Fibroblast of mammary gland (primary cell): ENCODE results near the gene CD46.

Source experiments
- DNase-seq: peaks from one replicate; pipeline ENCODE4 v3.0.0-alpha.2; 2010; ENCODE audit warnings: low read depth
- H3K4me3 ChIP-seq: 2 replicates; pipeline ENCODE4 v1.5.1; 2011; ENCODE audit warnings: low read depth, mild to moderate bottlenecking, low read length, moderate library complexity; ENCODE audit not compliant: control insufficient read depth
- CTCF ChIP-seq: conservative IDR thresholded peaks from 2 replicates; pipeline ENCODE4 v1.5.1; 2011; ENCODE audit warnings: low read depth, low read length, inconsistent platforms; ENCODE audit not compliant: control insufficient read depth, insufficient read depth

Gene CD46

DNA sequence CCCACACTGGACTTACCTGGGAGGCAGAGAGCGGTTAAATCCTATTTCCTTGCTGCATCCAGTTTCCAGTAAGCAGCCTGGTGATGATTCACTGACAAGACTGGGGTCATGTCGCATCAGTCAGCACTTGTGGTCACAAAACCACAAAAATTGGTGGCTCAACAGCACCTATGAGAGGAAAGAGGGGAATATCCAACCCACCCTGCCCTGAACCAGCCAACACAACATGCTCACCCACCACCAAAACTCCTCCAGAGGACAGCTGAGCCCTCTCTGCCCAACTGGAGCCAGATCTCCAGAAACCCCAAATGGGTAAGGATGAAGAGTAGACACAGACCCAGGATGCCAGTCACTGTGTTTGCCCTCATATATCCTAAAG lies 64.0 kb downstream of the CD46 start:
- peak; percentile 79 for DNase-seq
- TF ChIP-seq CTCF = no peak
- H3K4me3 ChIP-seq = no peak overlapping the region

DNA sequence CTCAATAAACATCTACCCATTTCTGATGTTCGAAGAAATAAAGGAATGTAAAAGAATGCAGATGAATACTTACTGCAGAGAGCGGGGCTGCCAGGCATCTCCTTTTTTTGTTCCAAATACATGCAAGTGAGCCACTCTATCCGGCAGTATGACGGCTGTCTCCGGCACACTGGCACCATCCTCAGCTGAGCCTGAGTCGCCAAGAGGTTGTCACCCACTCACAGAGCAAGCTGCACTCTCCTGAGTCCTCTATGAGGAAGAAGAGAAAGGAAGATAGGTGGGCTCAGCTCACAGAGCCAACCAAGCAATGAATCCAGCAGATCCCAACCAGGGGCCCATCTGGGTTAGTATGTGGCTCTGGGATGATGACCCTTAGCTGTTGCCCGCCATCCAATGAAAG lies 65.3 kb downstream of the CD46 start:
- no peak for TF ChIP-seq CTCF
- H3K4me3 ChIP-seq = no peak overlapping the region
- no peak for DNase-seq

DNA sequence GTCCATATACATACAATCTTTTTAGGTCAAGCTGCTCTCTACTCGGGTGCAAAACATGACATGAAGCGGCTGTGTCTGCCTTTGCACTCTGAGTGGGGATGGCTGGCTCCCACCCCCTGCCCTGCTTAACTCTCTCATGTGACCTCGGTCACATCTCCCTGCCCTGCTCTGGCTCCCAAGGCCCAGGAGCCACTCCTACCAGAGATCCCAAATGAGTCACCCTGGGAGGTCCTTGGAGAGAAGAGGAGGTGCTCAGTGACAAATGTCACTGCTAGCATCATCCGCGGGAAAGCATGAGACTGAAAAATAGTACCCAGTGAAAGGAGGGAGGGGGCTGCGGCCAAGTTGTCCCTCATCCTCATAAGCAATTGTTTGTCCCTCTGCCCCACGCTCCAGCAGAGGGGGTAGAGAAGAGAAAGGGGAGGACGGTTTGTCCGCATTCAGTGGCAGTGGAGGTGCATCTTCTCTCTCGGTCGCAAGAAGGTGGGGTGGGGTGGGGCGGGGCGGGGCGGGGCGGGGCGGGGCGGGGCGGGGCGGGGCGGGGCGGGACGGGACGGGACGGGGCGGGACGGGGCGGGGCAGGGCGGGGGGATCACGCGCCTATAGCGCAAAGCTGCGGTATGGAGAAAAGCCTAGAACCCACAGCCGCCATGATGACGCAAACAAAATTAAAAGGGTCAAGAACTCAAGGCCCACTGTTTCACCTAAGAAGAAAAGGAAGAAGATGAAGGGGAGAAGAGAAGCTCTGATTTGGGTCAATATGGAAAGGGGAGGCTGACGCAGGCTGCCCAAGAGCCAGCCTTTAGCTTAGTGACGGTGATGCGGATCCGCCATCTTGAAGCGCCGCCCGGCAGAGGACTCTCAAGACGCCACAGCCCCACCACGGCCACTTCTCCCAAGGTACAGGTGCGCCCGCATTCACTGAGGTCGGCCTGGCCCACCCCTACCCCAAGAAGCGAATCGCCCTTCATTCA lies 66.2 kb downstream of the CD46 start:
- no peak for TF ChIP-seq CTCF
- no peak overlapping the region for H3K4me3 ChIP-seq
- DNase-seq = no peak

GRCh38 chr1:207818971-207819451 lies 67.2 kb downstream of the CD46 start:
- no peak overlapping the region for H3K4me3 ChIP-seq
- no peak for TF ChIP-seq CTCF
- peak; percentile 80 for DNase-seq

- no peak for TF ChIP-seq CTCF
- no peak overlapping the region for H3K4me3 ChIP-seq
- no peak for DNase-seq
These were observed 69.0 kb downstream of the CD46 start for GRCh38 chr1:207820568-207821463.

GRCh38 chr1:207821464-207822045 lies 69.7 kb downstream of the CD46 start:
- DNase-seq = no peak
- TF ChIP-seq CTCF = no peak
- H3K4me3 ChIP-seq = no peak overlapping the region
